ENCODE data around the gene C19orf47. TPM values are rescaled to one million over a fixed set of nuclear protein-coding genes. Genes with fewer than 3 reads are reported as not detected.

The C19orf47 gene
- total RNA-seq, 2 donors from 2014 or later: 20.2 to 34.2 TPM

GRCh38 chr19:40284251-40284500 lies 64.0 kb downstream of the C19orf47 start:
- Histone ChIP-seq H3K36me3 (no peaks in the 10 kb centered on the region), H3K27ac (peak overlapping the region; percentile 77 to 82), H3K9me3 (no peaks in the 10 kb centered on the region), H3K4me3 (peak overlapping the region; percentile 96), H3K27me3 (replicated peaks; ENCODE audit: insufficient read depth) (no peaks in the 10 kb centered on the region), H3K4me1 (ENCODE audit: control insufficient read depth in 1 of 2, low read depth in 2 of 2) (peaks cover 28 to 55% of the 10 kb centered on the region in 2 donors)
- DNase-seq (ENCODE audit: low spot score) (no peak), ATAC-seq (ENCODE audit: insufficient number of reproducible peaks, low FRiP score, low read depth) (no peak)
- TF ChIP-seq CTCF (IDR thresholded peaks at IDR 0.05): no peak

DNA sequence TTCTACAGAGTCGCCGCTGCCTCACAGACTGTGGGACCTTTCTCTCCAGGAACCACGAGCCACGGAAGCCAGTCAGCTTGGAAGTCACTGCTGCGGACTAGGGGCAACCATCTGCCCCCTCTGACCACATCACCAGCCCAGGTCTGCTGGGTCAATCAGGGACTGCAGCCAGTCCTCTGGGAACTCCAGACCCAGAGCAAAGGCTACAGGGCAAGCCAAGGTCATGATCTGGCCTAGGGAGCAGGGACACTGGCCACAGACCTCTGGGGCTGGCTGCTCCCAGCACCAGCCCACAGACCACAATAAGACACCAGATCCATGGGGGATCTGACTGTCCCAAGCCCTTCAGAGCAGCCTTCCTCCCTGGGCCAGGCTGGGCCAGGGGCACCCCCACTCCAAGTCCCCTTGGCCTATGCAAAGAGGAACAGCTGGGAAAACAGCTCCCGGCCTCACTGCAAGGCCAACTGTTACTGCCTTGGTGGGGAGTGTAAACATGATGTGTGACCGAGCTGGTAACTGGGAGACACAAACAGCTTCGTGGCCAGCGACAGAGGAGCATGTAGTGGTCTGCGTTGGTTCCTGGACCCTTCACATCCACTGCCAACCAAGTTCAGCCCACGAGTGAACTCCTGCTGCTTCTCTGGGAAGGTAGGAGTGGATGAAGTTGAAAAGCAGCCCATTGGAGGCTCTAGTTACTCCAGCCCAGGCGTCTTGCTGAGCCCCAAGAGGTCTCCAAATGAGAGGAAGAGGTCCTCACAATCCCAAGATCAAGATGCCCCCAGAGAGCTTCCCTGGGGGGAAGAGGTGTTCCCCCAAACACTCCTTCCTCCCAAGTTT lies 64.6 kb downstream of the C19orf47 start:
- ATAC-seq (ENCODE audit: insufficient number of reproducible peaks, low FRiP score, low read depth) (no peak), DNase-seq (ENCODE audit: low spot score) (no peak)
- no peaks in the 10 kb centered on the region for H3K27me3 ChIP-seq (replicated peaks; ENCODE audit: insufficient read depth)
- peak overlapping the region; percentile 77 to 82 for H3K27ac ChIP-seq
- no peaks in the 10 kb centered on the region for H3K9me3 ChIP-seq
- TF ChIP-seq CTCF (IDR thresholded peaks at IDR 0.05): no peak
- no peaks in the 10 kb centered on the region for H3K36me3 ChIP-seq
- peak overlapping the region; percentile 96 for H3K4me3 ChIP-seq
- H3K4me1 ChIP-seq (ENCODE audit: control insufficient read depth in 1 of 2, low read depth in 2 of 2): peaks cover 28 to 61% of the 10 kb centered on the region in 2 donors

GRCh38 chr19:40282920-40283319 lies 65.3 kb downstream of the C19orf47 start:
- no peak for DNase-seq (ENCODE audit: low spot score)
- ATAC-seq (ENCODE audit: insufficient number of reproducible peaks, low FRiP score, low read depth): no peak
- H3K36me3 ChIP-seq: no peaks in the 10 kb centered on the region
- H3K9me3 ChIP-seq: no peaks in the 10 kb centered on the region
- peaks cover 28 to 68% of the 10 kb centered on the region in 2 donors for H3K4me1 ChIP-seq (ENCODE audit: control insufficient read depth in 1 of 2, low read depth in 2 of 2)
- H3K4me3 ChIP-seq: no peak overlapping the region
- TF ChIP-seq CTCF (IDR thresholded peaks at IDR 0.05): no peak
- H3K27me3 ChIP-seq (replicated peaks; ENCODE audit: insufficient read depth): no peaks in the 10 kb centered on the region
- no peak overlapping the region for H3K27ac ChIP-seq

GRCh38 chr19:40282209-40282580 lies 66.0 kb downstream of the C19orf47 start:
- TF ChIP-seq CTCF (IDR thresholded peaks at IDR 0.05): no peak
- no peaks in the 10 kb centered on the region for H3K9me3 ChIP-seq
- H3K27ac ChIP-seq: no peak overlapping the region
- ATAC-seq (ENCODE audit: insufficient number of reproducible peaks, low FRiP score, low read depth) (no peak), DNase-seq (ENCODE audit: low spot score) (no peak)
- no peaks in the 10 kb centered on the region for H3K27me3 ChIP-seq (replicated peaks; ENCODE audit: insufficient read depth)
- H3K4me1 ChIP-seq (ENCODE audit: control insufficient read depth in 1 of 2, low read depth in 2 of 2): peaks cover 28 to 71% of the 10 kb centered on the region in 2 donors
- H3K36me3 ChIP-seq: no peaks in the 10 kb centered on the region
- no peak overlapping the region for H3K4me3 ChIP-seq

GRCh38 chr19:40281381-40282208 lies 66.6 kb downstream of the C19orf47 start:
- TF ChIP-seq CTCF (IDR thresholded peaks at IDR 0.05): no peak
- no peaks in the 10 kb centered on the region for H3K36me3 ChIP-seq
- H3K4me1 ChIP-seq (ENCODE audit: control insufficient read depth in 1 of 2, low read depth in 2 of 2): peaks cover 28 to 71% of the 10 kb centered on the region in 2 donors
- no peaks in the 10 kb centered on the region for H3K27me3 ChIP-seq (replicated peaks; ENCODE audit: insufficient read depth)
- ATAC-seq (ENCODE audit: insufficient number of reproducible peaks, low FRiP score, low read depth): no peak
- H3K4me3 ChIP-seq: no peak overlapping the region
- no peak overlapping the region for H3K27ac ChIP-seq
- no peaks in the 10 kb centered on the region for H3K9me3 ChIP-seq
- no peak for DNase-seq (ENCODE audit: low spot score)

Data from thoracic aorta (tissue), 2 donors.